H1 (cell line): Measurements from ENCODE around the gene DOCK8. TPM values are rescaled to one million over a fixed set of nuclear protein-coding genes. Genes with fewer than 3 reads are reported as not detected.

ENCODE experiments used
- CTCF ChIA-PET: fragments of 300-600 bp; sonication (Branson Sonifier 250); formaldehyde crosslinking; loops from one replicate; lab custom pipeline; 2021; ENCODE audit not compliant: partially characterized antibody; lab: Charles Lee
- POLR2A ChIA-PET: fragments of 300-600 bp; sonication (Branson Sonifier 250); formaldehyde crosslinking; loops from one replicate; lab custom pipeline; 2021; ENCODE audit warnings: inconsistent platforms; ENCODE audit not compliant: partially characterized antibody; lab: Charles Lee
- DNase-seq, 2 experiments: peaks; one replicate each; pipeline versions ENCODE4 v3.0.0 to v3.0.0-alpha.2; 2010 to 2022; ENCODE audit warnings: low spot score in 2 of 2, low read depth in 1 of 2, mixed read lengths in 1 of 2
- FAIRE-seq: peaks from 2 replicates; lab custom pipeline; 2011; peaks lifted over from hg19 to GRCh38; lab: Jason Lieb, UNC
- H2AFZ ChIP-seq: 2 replicates; pipeline ENCODE4 v1.8.1; 2012; ENCODE audit warnings: low read length, inconsistent platforms
- H2AK5ac ChIP-seq: 2 replicates; pipeline ENCODE4 v1.6.1; 2013; ENCODE audit warnings: low read depth, low read length
- H2BK120ac ChIP-seq: replicated peaks from 2 replicates; pipeline ENCODE3; 2013; ENCODE audit warnings: low read depth, low read length, inconsistent platforms
- H2BK12ac ChIP-seq: 2 replicates; pipeline ENCODE4 v1.6.1; 2013; ENCODE audit warnings: low read depth, low read length
- H2BK15ac ChIP-seq: 2 replicates; pipeline ENCODE4 v1.6.1; 2013; ENCODE audit warnings: low read length
- H2BK20ac ChIP-seq: 2 replicates; pipeline ENCODE4 v1.6.1; 2013; ENCODE audit warnings: low read length
- H2BK5ac ChIP-seq: 2 replicates; pipeline ENCODE4 v1.6.1; 2013; ENCODE audit warnings: low read depth, low read length
- H3K14ac ChIP-seq: 2 replicates; pipeline ENCODE4 v1.6.1; 2013; ENCODE audit warnings: inconsistent platforms; ENCODE audit not compliant: insufficient read length
- H3K18ac ChIP-seq: 2 replicates; pipeline ENCODE4 v1.6.1; 2013; ENCODE audit warnings: low read length; ENCODE audit errors: extremely low read depth
- H3K23ac ChIP-seq: 2 replicates; pipeline ENCODE4 v1.6.1; 2013; ENCODE audit warnings: inconsistent platforms; ENCODE audit not compliant: insufficient read length
- H3K23me2 ChIP-seq: 2 replicates; pipeline ENCODE4 v1.6.1; 2013; ENCODE audit warnings: low read depth, low read length
- H3K27ac ChIP-seq: 2 replicates; pipeline ENCODE4 v1.6.1; 2011; ENCODE audit warnings: low read depth, low read length, inconsistent platforms
- H3K27me3 ChIP-seq, 4 experiments: replicated peaks in 1 of 4; 1 replicate in 1 of 4; 2 replicates in 3 of 4; pipeline versions ENCODE4 v1.6.1 to v1.8.1; 2011 to 2013; ENCODE audit warnings: low read length in 3 of 4, mild to moderate bottlenecking in 3 of 4, inconsistent platforms in 2 of 4, mixed read lengths in 2 of 4, moderate library complexity in 1 of 4; ENCODE audit not compliant: control insufficient read depth in 3 of 4, insufficient read depth in 3 of 4; ENCODE audit errors: extremely low read depth in 1 of 4
- H3K36me3 ChIP-seq, 4 experiments: 2 replicates each; pipeline versions ENCODE4 v1.6.1 to v1.8.1; 2011 to 2013; ENCODE audit warnings: mild to moderate bottlenecking in 4 of 4, low read length in 3 of 4, moderate library complexity in 2 of 4, control low read depth in 1 of 4, inconsistent platforms in 1 of 4; ENCODE audit not compliant: insufficient read depth in 4 of 4, control insufficient read depth in 2 of 4
- H3K4ac ChIP-seq: replicated peaks from 2 replicates; pipeline ENCODE3; 2013; ENCODE audit warnings: low read length, low read depth, mixed read lengths, inconsistent platforms; ENCODE audit not compliant: insufficient read length
- H3K4me1 ChIP-seq, 4 experiments: replicated peaks in 1 of 4; 1 replicate in 1 of 4; 2 replicates in 3 of 4; pipeline versions ENCODE4 v1.6.1 to v1.8.1; 2011 to 2013; ENCODE audit warnings: low read length in 3 of 4, inconsistent platforms in 2 of 4, mixed read lengths in 1 of 4; ENCODE audit not compliant: insufficient read depth in 4 of 4, control insufficient read depth in 3 of 4
- H3K4me2 ChIP-seq, 2 experiments: 2 replicates each; pipeline versions ENCODE4 v1.6.1 to v1.8.1; 2011 to 2013; ENCODE audit warnings: low read depth in 2 of 2, low read length in 2 of 2, control low read depth in 1 of 2, inconsistent platforms in 1 of 2, mild to moderate bottlenecking in 1 of 2; ENCODE audit not compliant: insufficient read depth in 1 of 2
- H3K4me3 ChIP-seq, 4 experiments: fragments of 200-600, 300-600 bp in 1 of 4; sonication (generic), shearing (Covaris generic), sonication (Bioruptor Twin) in 1 of 4; 2 replicates each; pipeline versions ENCODE4 v1.5.1 to v1.8.1; 2011 to 2016; ENCODE audit warnings: low read length in 4 of 4, low read depth in 3 of 4, control low read depth in 2 of 4, inconsistent platforms in 2 of 4, mild to moderate bottlenecking in 2 of 4, mixed read lengths in 1 of 4, moderate library complexity in 1 of 4; ENCODE audit not compliant: insufficient read depth in 2 of 4; ENCODE audit errors: extremely low read depth in 1 of 4
- H3K56ac ChIP-seq: replicated peaks from 2 replicates; pipeline ENCODE3; 2013; ENCODE audit warnings: low read depth, mild to moderate bottlenecking, mixed read lengths, low read length, inconsistent platforms; ENCODE audit not compliant: insufficient read length
- H3K79me1 ChIP-seq: 2 replicates; pipeline ENCODE4 v1.6.1; 2013; ENCODE audit warnings: low read depth, low read length, control low read depth
- H3K79me2 ChIP-seq, 2 experiments: 2 replicates each; pipeline versions ENCODE4 v1.6.1 to v1.8.1; 2012 to 2013; ENCODE audit warnings: low read length in 2 of 2, mild to moderate bottlenecking in 2 of 2, inconsistent platforms in 1 of 2; ENCODE audit not compliant: insufficient read depth in 2 of 2, control insufficient read depth in 1 of 2
- H3K9ac ChIP-seq, 4 experiments: replicated peaks in 1 of 4; 1 replicate in 1 of 4; 2 replicates in 3 of 4; pipeline versions ENCODE4 v1.6.1 to v1.8.1; 2011 to 2013; ENCODE audit warnings: low read depth in 3 of 4, low read length in 3 of 4, control low read depth in 2 of 4, mild to moderate bottlenecking in 2 of 4, moderate library complexity in 2 of 4, inconsistent platforms in 1 of 4; ENCODE audit errors: extremely low read depth in 1 of 4
- H3K9me3 ChIP-seq, 2 experiments: 2 replicates each; pipeline versions ENCODE4 v1.6.1 to v1.8.1; 2012 to 2013; ENCODE audit warnings: mild to moderate bottlenecking in 2 of 2, moderate library complexity in 2 of 2, control low read depth in 1 of 2, inconsistent platforms in 1 of 2, low read depth in 1 of 2, low read length in 1 of 2, mixed read lengths in 1 of 2; ENCODE audit not compliant: insufficient read depth in 2 of 2
- H4K20me1 ChIP-seq, 2 experiments: replicated peaks in 1 of 2; 2 replicates each; pipeline versions ENCODE3 to v1.8.1; 2011 to 2013; ENCODE audit warnings: inconsistent platforms in 2 of 2, low read length in 2 of 2, mild to moderate bottlenecking in 1 of 2; ENCODE audit not compliant: insufficient read depth in 2 of 2, control insufficient read depth in 1 of 2
- H4K5ac ChIP-seq: 2 replicates; pipeline ENCODE4 v1.6.1; 2013; ENCODE audit warnings: low read length, low read depth, mixed read lengths, inconsistent platforms; ENCODE audit not compliant: insufficient read length
- H4K8ac ChIP-seq: 2 replicates; pipeline ENCODE4 v1.8.0; 2013; ENCODE audit warnings: mild to moderate bottlenecking, moderate library complexity, low read length, inconsistent platforms; ENCODE audit not compliant: insufficient read depth; ENCODE audit errors: extremely low read depth
- H4K91ac ChIP-seq: replicated peaks from 2 replicates; pipeline ENCODE3; 2013; ENCODE audit warnings: low read length, mixed read lengths, inconsistent platforms; ENCODE audit not compliant: insufficient read length
- ASH2L ChIP-seq: fragments of 200-600, 300-600 bp; sonication (generic); IDR thresholded peaks from one replicate; pipeline ENCODE4 v1.7.1; 2017; ENCODE audit warnings: low read length
- BCL11A ChIP-seq, 2 experiments: IDR thresholded peaks; one replicate each; pipeline ENCODE4 v1.6.1; 2011; ENCODE audit warnings: low read depth in 2 of 2, low read length in 2 of 2, mild to moderate bottlenecking in 2 of 2
- CTBP2 ChIP-seq: IDR thresholded peaks from 2 replicates; pipeline ENCODE4 v1.7.0; 2011; ENCODE audit warnings: borderline replicate concordance, mild to moderate bottlenecking, moderate library complexity, mixed read lengths, low read length; ENCODE audit not compliant: insufficient read depth, insufficient read length
- E2F6 ChIP-seq: IDR thresholded peaks from 2 replicates; pipeline ENCODE4 v1.6.1; 2012; ENCODE audit warnings: inconsistent platforms
- KDM4A ChIP-seq: IDR thresholded peaks from one replicate; pipeline ENCODE4 v1.7.1; 2012; ENCODE audit warnings: low read depth, mild to moderate bottlenecking, moderate library complexity, low read length, inconsistent platforms; ENCODE audit not compliant: severe bottlenecking
- POU5F1 ChIP-seq: IDR thresholded peaks from 2 replicates; pipeline ENCODE4 v1.6.1; 2011; ENCODE audit warnings: low read depth, mild to moderate bottlenecking, low read length, moderate library complexity
- SAP30 ChIP-seq: fragments of 300-600 bp; sonication (generic); IDR thresholded peaks from 2 replicates; pipeline ENCODE4 v1.7.1; 2012; ENCODE audit warnings: low read length, moderate library complexity, mild to moderate bottlenecking, inconsistent platforms; ENCODE audit not compliant: insufficient read depth, insufficient replicate concordance
- SP1 ChIP-seq: IDR thresholded peaks from 2 replicates; pipeline ENCODE4 v1.6.1; 2011; ENCODE audit warnings: low read depth, low read length
- TAF1 ChIP-seq: IDR thresholded peaks from 2 replicates; pipeline ENCODE4 v1.6.1; 2011; ENCODE audit warnings: mild to moderate bottlenecking, low read depth, low read length
- TAF7 ChIP-seq: optimal IDR thresholded peaks from 2 replicates; pipeline ENCODE3; 2011; ENCODE audit warnings: low read depth, mild to moderate bottlenecking, inconsistent platforms, low read length, moderate library complexity, borderline replicate concordance
- TBP ChIP-seq: IDR thresholded peaks from 2 replicates; pipeline ENCODE4 v1.6.1; 2011; ENCODE audit warnings: low read depth, low read length, improper control_type of control experiment
- TCF12 ChIP-seq: IDR thresholded peaks from 2 replicates; pipeline ENCODE4 v1.6.1; 2011; ENCODE audit warnings: low read depth, mild to moderate bottlenecking, low read length
- TEAD4 ChIP-seq: IDR thresholded peaks from 2 replicates; pipeline ENCODE4 v1.6.1; 2012; ENCODE audit warnings: low read depth, low read length, inconsistent platforms, mixed read lengths
- WGBS, 2 experiments: shearing (Covaris generic) in 1 of 2; methylation state at CpG; one replicate each; pipeline versions ENCODE4 v1.1.6 to v1.1.7; 2013 to 2015; ENCODE audit warnings: low lambda C conversion rate in 2 of 2, mixed read lengths in 2 of 2, inconsistent platforms in 1 of 2, low coverage in 1 of 2, missing lambda C conversion rate in 1 of 2; ENCODE audit not compliant: insufficient replicate concordance in 2 of 2, insufficient coverage in 1 of 2, insufficient read length in 1 of 2; ENCODE audit errors: extremely low coverage in 1 of 2, missing lambda C conversion rate in 1 of 2; 5-methylcytosine and 5-hydroxymethylcytosine counted together
- polyA plus RNA-seq, 7 experiments: library from polyadenylated mRNA; depleted of rRNA in 3 of 7; stranded (reverse) in 5 of 7; unstranded in 2 of 7; fragments of >200 nt in 5 of 7; fragments of 200-250 nt in 2 of 7; gene quantifications; 1 replicate in 5 of 7; 2 replicates in 1 of 7; 4 replicates in 1 of 7; pipeline versions ENCODE4 v1.2.1 to v1.2.3, GENCODE V29; 2011 to 2013; ENCODE audit warnings: missing spikeins in 2 of 7, mixed read lengths in 2 of 7
- total RNA-seq: library from RNA; stranded (reverse); fragmentation: NEBNext Ultra II Directional; extraction: Animal tissue kit (Norgen Biotek cat#: 25700); gene quantifications from 2 replicates; pipeline ENCODE4 v1.2.1, GENCODE V29; 2021

Gene DOCK8
- total and polyA plus RNA-seq, 2 of the 8 experiments (the other 6 are each of a cell fraction or from before 2014, with no cell fraction given) = 0.57 to 2.0 TPM

- no peaks in the 10 kb centered on the region for H3K79me2 ChIP-seq
- H2BK5ac ChIP-seq = no peak overlapping the region
- no peak overlapping the region for H2BK120ac ChIP-seq
- 94% methylated on average over 14 of the region's 14 CpGs; no CpG with 5 or more reads in 1 of the 2 experiments for WGBS, 2 experiments
- no peak overlapping the region for H3K4me3 ChIP-seq
- H3K9me3 ChIP-seq = no peaks in the 10 kb centered on the region; a peak in 1 of 4 replicates
- H3K27ac ChIP-seq = no peak overlapping the region
- no peaks in the 10 kb centered on the region for H4K20me1 ChIP-seq
- no peak for DNase-seq
- CTCF ChIA-PET = no interaction called here
- H2BK20ac ChIP-seq = no peak overlapping the region
- H3K14ac ChIP-seq = no peak overlapping the region
- no peak overlapping the region for H4K5ac ChIP-seq
- H4K91ac ChIP-seq = no peak overlapping the region
- no peak overlapping the region for H2BK15ac ChIP-seq
- H4K8ac ChIP-seq = no peak overlapping the region
- TF ChIP-seq TAF7 = no peak
- no peak for TF ChIP-seq BCL11A (IDR thresholded peaks at IDR 0.05; ENCODE audit: low read depth in 2 of 2, low read length in 2 of 2)
- no peak for TF ChIP-seq SAP30
- TF ChIP-seq CTBP2 = no peak
- TF ChIP-seq POU5F1 = no peak
- no peak for TF ChIP-seq KDM4A
- no peak for TF ChIP-seq TCF12
- TF ChIP-seq E2F6 = no peak
- TF ChIP-seq ASH2L = no peak
- TF ChIP-seq SP1 = no peak
- no peak for TF ChIP-seq TAF1
- no peak for TF ChIP-seq TBP
- TF ChIP-seq TEAD4 = no peak
- no peak overlapping the region for H2BK12ac ChIP-seq
- H3K36me3 ChIP-seq = no peaks in the 10 kb centered on the region
- no peaks in the 10 kb centered on the region for H3K79me1 ChIP-seq
- POLR2A ChIA-PET = no interaction called here
- no peak overlapping the region for H3K4ac ChIP-seq
- no peak overlapping the region for H2AFZ ChIP-seq
- FAIRE-seq = no peak
- H3K9ac ChIP-seq = no peak overlapping the region
- H3K4me1 ChIP-seq = no peaks in the 10 kb centered on the region
- no peak overlapping the region for H3K18ac ChIP-seq
- no peaks in the 10 kb centered on the region; the same call in 1 of the 2 replicates for H3K23me2 ChIP-seq
- no peak overlapping the region for H3K23ac ChIP-seq
- H2AK5ac ChIP-seq = no peak overlapping the region
- peaks cover 0 to 9% (median 4%) of the 10 kb centered on the region in 4 experiments; a peak in 4 of 7 replicates for H3K27me3 ChIP-seq
- H3K4me2 ChIP-seq = no peak overlapping the region
- H3K56ac ChIP-seq = no peak overlapping the region
Measured at GRCh38 chr9:209143-209758, 5.4 kb upstream of the DOCK8 start.
